Panc1 (cell line): Measurements from ENCODE around the gene FHAD1. TPM values are rescaled to one million over a fixed set of nuclear protein-coding genes. Genes with fewer than 3 reads are reported as not detected.
A peak's percentile ranks its signal among the peaks of the same experiment; 100 is the strongest.

Source experiments
- ATAC-seq: fragments of 200-7000 bp; cut with Tn5 transposase; 2 replicates; pipeline ENCODE4 v1.9.1; 2020; ENCODE audit warnings: mild to moderate bottlenecking, moderate library complexity
- BruUV-seq: library from RNA; stranded (reverse); fragments of 400-500 nt; replicated peaks from 2 replicates; lab custom pipeline; 2021; lab: Mats Ljungman, UMichigan
- CTCF ChIA-PET: fragments of 300-600 bp; sonication (Branson Sonifier 250); formaldehyde crosslinking; loops from one replicate; lab custom pipeline; 2022; ENCODE audit warnings: antibody characterized with exemption; lab: Charles Lee
- POLR2A ChIA-PET: fragments of 300-600 bp; sonication (Branson Sonifier 250); formaldehyde crosslinking; loops from one replicate; lab custom pipeline; 2022; ENCODE audit warnings: antibody characterized with exemption; lab: Charles Lee
- DNase-seq: peaks from one replicate; pipeline ENCODE4 v3.0.0-alpha.2; 2010; ENCODE audit warnings: low read depth, low spot score
- H3K27ac ChIP-seq: 2 replicates; pipeline ENCODE4 v1.5.1; 2011; ENCODE audit warnings: mild to moderate bottlenecking, low read length, inconsistent platforms
- H3K27me3 ChIP-seq: fragments of 200-500 bp; sonication (Bioruptor generic); 2 replicates; pipeline ENCODE4 v1.6.0; 2014; ENCODE audit warnings: low read length, inconsistent platforms; ENCODE audit not compliant: control insufficient read depth, insufficient read depth
- H3K36me3 ChIP-seq: fragments of 200-500 bp; sonication (Bioruptor generic); 2 replicates; pipeline ENCODE4 v1.5.1; 2014; ENCODE audit warnings: inconsistent platforms, mild to moderate bottlenecking, low read length, moderate library complexity; ENCODE audit not compliant: control insufficient read depth, insufficient read depth
- H3K4me1 ChIP-seq: 2 replicates; pipeline ENCODE4 v1.5.1; 2011; ENCODE audit warnings: inconsistent platforms, mild to moderate bottlenecking, low read length, moderate library complexity; ENCODE audit not compliant: control insufficient read depth, insufficient read depth
- H3K4me3 ChIP-seq, 2 experiments: 2 replicates each; pipeline ENCODE4 v1.5.1; 2011 to 2012; ENCODE audit warnings: low read depth in 2 of 2, low read length in 2 of 2, mild to moderate bottlenecking in 2 of 2, inconsistent platforms in 1 of 2, moderate library complexity in 1 of 2
- H3K9me3 ChIP-seq: fragments of 200-500 bp; sonication (Bioruptor generic); 2 replicates; pipeline ENCODE4 v1.5.1; 2014; ENCODE audit warnings: low read depth, mild to moderate bottlenecking, inconsistent platforms, low read length, moderate library complexity; ENCODE audit not compliant: control insufficient read depth, insufficient read depth
- POLR2AphosphoS5 ChIP-seq: IDR thresholded peaks from 2 replicates; pipeline ENCODE4 v1.6.1; 2012; ENCODE audit warnings: mild to moderate bottlenecking, low read depth, low read length, moderate library complexity
- REST ChIP-seq, 2 experiments: IDR thresholded peaks; 2 replicates each; pipeline ENCODE4 v1.6.1; 2011 to 2012; ENCODE audit warnings: low read depth in 2 of 2, control low read depth in 1 of 2, low read length in 1 of 2, mild to moderate bottlenecking in 1 of 2, moderate library complexity in 1 of 2; ENCODE audit not compliant: insufficient read depth in 1 of 2
- SIN3A ChIP-seq: IDR thresholded peaks from 2 replicates; pipeline ENCODE4 v1.6.1; 2012; ENCODE audit warnings: low read depth, mild to moderate bottlenecking, low read length, moderate library complexity, borderline replicate concordance; ENCODE audit not compliant: insufficient read depth
- TCF7L2 ChIP-seq: IDR thresholded peaks from 2 replicates; pipeline ENCODE4 v1.6.1; 2011; ENCODE audit warnings: mild to moderate bottlenecking, low read depth, low read length, inconsistent platforms
- in situ Hi-C: cut with HindIII; loops from 2 replicates; pipeline ENCODE4 v1.10.0; 2016; ENCODE audit warnings: low sequenced_read_pairs, low pct_unique_long_range_greater_than_20kb
- intact Hi-C: fragments of 100-400 bp; cut with micrococcal nuclease; formaldehyde crosslinking; loops from one replicate; pipeline ENCODE4 v1.10.0; 2022; ENCODE audit not compliant: unreplicated experiment
- total RNA-seq: library from RNA; stranded (reverse); gene quantifications from one replicate; pipeline ENCODE4 v1.2.1, GENCODE V29; 2021; ENCODE audit not compliant: unreplicated experiment
- TF ChIP-seq, protein P1 (sequence below): fragments of 450-650 bp; IDR thresholded peaks from 2 replicates; pipeline ENCODE4 v1.5.1; 2017; ENCODE audit warnings: mild to moderate bottlenecking

FHAD1 gene
- total RNA-seq, 1 experiment from 2014 or later = 0.23 TPM

- CTCF ChIA-PET = no interaction called here
- ATAC-seq = no peak
- Histone ChIP-seq H3K36me3 (no peaks in the 10 kb centered on the region; the same call in 1 of the 2 replicates), H3K27me3 (no peaks in the 10 kb centered on the region), H3K4me3 (no peak overlapping the region), H3K9me3 (no peaks in the 10 kb centered on the region), H3K27ac (no peak overlapping the region), H3K4me1 (peaks cover 23% of the 10 kb centered on the region)
- TF ChIP-seq TCF7L2 = no peak
- TF ChIP-seq, protein P1, sequence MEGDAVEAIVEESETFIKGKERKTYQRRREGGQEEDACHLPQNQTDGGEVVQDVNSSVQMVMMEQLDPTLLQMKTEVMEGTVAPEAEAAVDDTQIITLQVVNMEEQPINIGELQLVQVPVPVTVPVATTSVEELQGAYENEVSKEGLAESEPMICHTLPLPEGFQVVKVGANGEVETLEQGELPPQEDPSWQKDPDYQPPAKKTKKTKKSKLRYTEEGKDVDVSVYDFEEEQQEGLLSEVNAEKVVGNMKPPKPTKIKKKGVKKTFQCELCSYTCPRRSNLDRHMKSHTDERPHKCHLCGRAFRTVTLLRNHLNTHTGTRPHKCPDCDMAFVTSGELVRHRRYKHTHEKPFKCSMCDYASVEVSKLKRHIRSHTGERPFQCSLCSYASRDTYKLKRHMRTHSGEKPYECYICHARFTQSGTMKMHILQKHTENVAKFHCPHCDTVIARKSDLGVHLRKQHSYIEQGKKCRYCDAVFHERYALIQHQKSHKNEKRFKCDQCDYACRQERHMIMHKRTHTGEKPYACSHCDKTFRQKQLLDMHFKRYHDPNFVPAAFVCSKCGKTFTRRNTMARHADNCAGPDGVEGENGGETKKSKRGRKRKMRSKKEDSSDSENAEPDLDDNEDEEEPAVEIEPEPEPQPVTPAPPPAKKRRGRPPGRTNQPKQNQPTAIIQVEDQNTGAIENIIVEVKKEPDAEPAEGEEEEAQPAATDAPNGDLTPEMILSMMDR = no peak
- TF ChIP-seq REST (IDR thresholded peaks at IDR 0.05; ENCODE audit: insufficient read depth in 1 of 2, low read depth in 2 of 2, low read length in 1 of 2) = no peak
- TF ChIP-seq POLR2AphosphoS5 = no peak
- no peak for TF ChIP-seq SIN3A
- POLR2A ChIA-PET = no interaction called here
- intact Hi-C loops = no loop called here
- in situ Hi-C loops = no loop called here
- DNase-seq = no peak
- BruUV-seq = no TSS peak
These were observed 160.6 kb downstream of the FHAD1 start for GRCh38 chr1:15407580-15407979.

GRCh38 chr1:15408890-15409387 is 161.9 kb downstream of the FHAD1 start:
- intact Hi-C loops = no loop called here
- in situ Hi-C loops = no loop called here
- ChIA-PET POLR2A (no interaction called here), CTCF (no interaction called here)
- Histone ChIP-seq H3K9me3 (no peaks in the 10 kb centered on the region), H3K4me3 (peak overlapping the region; percentile 54 to 75), H3K4me1 (peaks cover 35% of the 10 kb centered on the region), H3K36me3 (no peaks in the 10 kb centered on the region; the same call in 1 of the 2 replicates), H3K27me3 (no peaks in the 10 kb centered on the region), H3K27ac (peak overlapping the region; percentile 61)
- DNase-seq (no peak), ATAC-seq (no peak)
- BruUV-seq = no TSS peak
- TF ChIP-seq POLR2AphosphoS5 (no peak), TCF7L2 (no peak), REST (IDR thresholded peaks at IDR 0.05; ENCODE audit: insufficient read depth in 1 of 2, low read depth in 2 of 2, low read length in 1 of 2) (no peak), SIN3A (no peak)
- TF ChIP-seq, protein P1 = no peak
